Measurements from ENCODE around the gene CASR.

- TF ChIP-seq CTCF (IDR thresholded peaks at IDR 0.05) = no peak
- TF ChIP-seq POLR2AphosphoS5 (IDR thresholded peaks at IDR 0.05) = no peak
- no peak for TF ChIP-seq POLR2A (IDR thresholded peaks at IDR 0.05)
These were observed 142.3 kb downstream of the CASR start for GRCh38 chr3:122325769-122326168.
